HG02678 (cell line): Measurements from ENCODE around the gene ATP2B3.

Experiments used
- ATAC-seq: cut with Tn5 transposase; IDR thresholded peaks from one replicate; pipeline ENCODE4 v1.9.1; 2021; ENCODE audit warnings: mild to moderate bottlenecking, moderate library complexity; ENCODE audit not compliant: unreplicated experiment

Gene ATP2B3

GRCh38 chrX:153631907-153632594 lies 114.6 kb downstream of the ATP2B3 start:
- no peak for ATAC-seq
